Nephron (organoid): ENCODE measurements around the gene CTNNB1.

Source experiments
- H3K27ac Mint-ChIP-seq, 3 experiments: 2 replicates each; pipeline ENCODE4 v1.8.0; 2020; ENCODE audit warnings: mixed read lengths in 3 of 3, mild to moderate bottlenecking in 2 of 3, moderate library complexity in 1 of 3
- H3K27me3 Mint-ChIP-seq: 2 replicates; pipeline ENCODE4 v1.8.0; 2021; ENCODE audit warnings: low read depth, mild to moderate bottlenecking, moderate library complexity, mixed read lengths
- H3K36me3 Mint-ChIP-seq: 2 replicates; pipeline ENCODE4 v1.8.0; 2020; ENCODE audit warnings: low read depth, mixed read lengths
- H3K4me1 Mint-ChIP-seq: 2 replicates; pipeline ENCODE4 v1.8.0; 2020; ENCODE audit warnings: mixed read lengths
- H3K4me3 Mint-ChIP-seq, 3 experiments: 2 replicates each; pipeline ENCODE4 v1.8.0; 2020; ENCODE audit warnings: mild to moderate bottlenecking in 3 of 3, mixed read lengths in 3 of 3, moderate library complexity in 2 of 3
- H3K9me3 Mint-ChIP-seq: 2 replicates; pipeline ENCODE4 v1.8.0; 2020; ENCODE audit warnings: mixed read lengths
- TF ChIP-seq, protein P1 (sequence below), 3 experiments: fragments of 200-600 bp; sonication (generic); IDR thresholded peaks; one replicate each; pipeline ENCODE4 v1.5.0; 2021; ENCODE audit warnings: antibody characterized with exemption in 3 of 3; ENCODE audit not compliant: unreplicated experiment in 3 of 3

CTNNB1 gene

DNA sequence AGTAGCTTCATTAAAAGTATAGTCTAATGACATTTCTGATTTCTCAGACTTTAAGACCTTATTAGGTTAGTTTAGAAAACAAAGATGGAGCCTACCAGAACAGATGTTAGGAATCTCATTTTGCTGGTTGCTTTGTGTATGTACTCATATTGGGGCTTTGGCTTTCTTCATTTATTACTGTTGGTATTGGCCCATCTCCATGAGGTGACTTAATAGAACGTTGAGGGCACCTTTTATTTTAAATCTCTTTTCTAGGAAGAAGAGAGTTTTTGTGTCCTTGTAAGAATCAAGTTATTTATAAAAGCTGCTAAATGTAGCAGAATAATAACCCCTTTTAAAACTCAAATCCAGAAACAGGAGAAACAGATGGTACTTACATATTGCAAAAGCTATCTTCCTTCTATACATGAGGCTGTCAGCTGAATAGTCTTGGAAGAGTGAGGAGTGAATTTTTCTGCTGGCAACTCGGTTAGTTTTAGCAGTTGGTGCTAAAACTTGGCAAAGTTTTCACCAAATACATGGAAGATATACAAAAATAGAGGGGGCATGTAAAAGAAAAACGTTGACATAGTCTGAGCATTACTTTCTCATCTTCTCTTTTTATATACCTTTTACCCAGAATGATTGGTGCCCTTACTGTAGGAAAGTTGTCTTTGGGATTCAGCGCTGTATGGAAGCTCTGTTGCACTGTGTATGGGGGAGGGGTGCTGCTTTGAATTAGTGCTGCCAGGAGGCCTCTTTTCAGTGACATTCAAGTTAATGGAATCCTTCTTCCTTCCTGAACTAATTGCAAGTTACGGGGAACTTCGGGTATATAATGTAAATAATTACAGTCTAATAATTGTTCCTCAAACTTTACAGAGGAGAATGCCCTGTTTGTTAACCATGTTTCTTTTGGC lies 35.8 kb downstream of the CTNNB1 start:
- Mint-ChIP-seq H3K9me3 (no peaks in the 10 kb centered on the region), H3K4me1 (peaks cover 27% of the 10 kb centered on the region), H3K27ac (peak overlapping the region in 2 of 3 experiments; percentile 19 to 49), H3K4me3 (no peak overlapping the region), H3K36me3 (peaks cover 98% of the 10 kb centered on the region), H3K27me3 (no peaks in the 10 kb centered on the region)
- TF ChIP-seq, protein P1, sequence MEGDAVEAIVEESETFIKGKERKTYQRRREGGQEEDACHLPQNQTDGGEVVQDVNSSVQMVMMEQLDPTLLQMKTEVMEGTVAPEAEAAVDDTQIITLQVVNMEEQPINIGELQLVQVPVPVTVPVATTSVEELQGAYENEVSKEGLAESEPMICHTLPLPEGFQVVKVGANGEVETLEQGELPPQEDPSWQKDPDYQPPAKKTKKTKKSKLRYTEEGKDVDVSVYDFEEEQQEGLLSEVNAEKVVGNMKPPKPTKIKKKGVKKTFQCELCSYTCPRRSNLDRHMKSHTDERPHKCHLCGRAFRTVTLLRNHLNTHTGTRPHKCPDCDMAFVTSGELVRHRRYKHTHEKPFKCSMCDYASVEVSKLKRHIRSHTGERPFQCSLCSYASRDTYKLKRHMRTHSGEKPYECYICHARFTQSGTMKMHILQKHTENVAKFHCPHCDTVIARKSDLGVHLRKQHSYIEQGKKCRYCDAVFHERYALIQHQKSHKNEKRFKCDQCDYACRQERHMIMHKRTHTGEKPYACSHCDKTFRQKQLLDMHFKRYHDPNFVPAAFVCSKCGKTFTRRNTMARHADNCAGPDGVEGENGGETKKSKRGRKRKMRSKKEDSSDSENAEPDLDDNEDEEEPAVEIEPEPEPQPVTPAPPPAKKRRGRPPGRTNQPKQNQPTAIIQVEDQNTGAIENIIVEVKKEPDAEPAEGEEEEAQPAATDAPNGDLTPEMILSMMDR (IDR thresholded peaks at IDR 0.05; ENCODE audit: unreplicated experiment in 3 of 3) = no peak

DNA sequence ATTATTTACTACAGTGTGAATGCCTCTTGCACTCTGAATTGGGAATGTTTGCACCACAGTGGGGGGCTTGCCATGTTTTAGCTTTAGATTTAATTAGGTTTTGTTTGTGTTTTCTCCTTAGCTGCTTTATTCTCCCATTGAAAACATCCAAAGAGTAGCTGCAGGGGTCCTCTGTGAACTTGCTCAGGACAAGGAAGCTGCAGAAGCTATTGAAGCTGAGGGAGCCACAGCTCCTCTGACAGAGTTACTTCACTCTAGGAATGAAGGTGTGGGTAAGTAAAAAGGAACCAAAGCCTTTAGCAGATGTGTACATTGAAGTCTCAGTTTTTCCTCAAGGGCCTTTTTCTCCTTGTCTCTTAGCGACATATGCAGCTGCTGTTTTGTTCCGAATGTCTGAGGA lies 36.9 kb downstream of the CTNNB1 start:
- H3K36me3 Mint-ChIP-seq = peaks cover 97% of the 10 kb centered on the region
- H3K4me3 Mint-ChIP-seq = no peak overlapping the region
- H3K27ac Mint-ChIP-seq = peak overlapping the region in 1 of 3 experiments; percentile 53
- H3K27me3 Mint-ChIP-seq = no peaks in the 10 kb centered on the region
- H3K4me1 Mint-ChIP-seq = peaks cover 25% of the 10 kb centered on the region
- TF ChIP-seq, protein P1 (IDR thresholded peaks at IDR 0.05; ENCODE audit: unreplicated experiment in 3 of 3) = no peak
- no peaks in the 10 kb centered on the region for H3K9me3 Mint-ChIP-seq

DNA sequence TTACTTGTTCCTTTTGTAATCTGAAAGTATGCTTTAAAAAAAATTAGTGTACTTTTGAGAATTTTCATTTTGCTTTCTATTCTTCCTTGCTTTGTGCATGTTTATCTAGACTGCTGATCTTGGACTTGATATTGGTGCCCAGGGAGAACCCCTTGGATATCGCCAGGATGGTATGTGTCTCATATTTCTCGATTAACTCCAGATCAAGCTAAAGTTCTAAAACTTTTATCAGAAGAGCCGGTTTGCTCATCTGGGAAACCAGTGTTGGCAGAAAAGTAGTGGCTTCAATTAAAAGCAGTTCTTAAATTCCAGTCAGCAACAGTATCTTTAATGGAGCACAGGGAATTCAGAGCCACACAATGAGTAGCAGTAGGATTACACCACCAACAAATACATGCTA lies 38.6 kb downstream of the CTNNB1 start:
- TF ChIP-seq, protein P1 (IDR thresholded peaks at IDR 0.05; ENCODE audit: unreplicated experiment in 3 of 3) = no peak
- Mint-ChIP-seq H3K36me3 (peaks cover 95% of the 10 kb centered on the region), H3K9me3 (no peaks in the 10 kb centered on the region), H3K4me3 (no peak overlapping the region), H3K4me1 (peaks cover 36% of the 10 kb centered on the region), H3K27me3 (no peaks in the 10 kb centered on the region), H3K27ac (peak overlapping the region in 1 of 3 experiments; percentile 22)

DNA sequence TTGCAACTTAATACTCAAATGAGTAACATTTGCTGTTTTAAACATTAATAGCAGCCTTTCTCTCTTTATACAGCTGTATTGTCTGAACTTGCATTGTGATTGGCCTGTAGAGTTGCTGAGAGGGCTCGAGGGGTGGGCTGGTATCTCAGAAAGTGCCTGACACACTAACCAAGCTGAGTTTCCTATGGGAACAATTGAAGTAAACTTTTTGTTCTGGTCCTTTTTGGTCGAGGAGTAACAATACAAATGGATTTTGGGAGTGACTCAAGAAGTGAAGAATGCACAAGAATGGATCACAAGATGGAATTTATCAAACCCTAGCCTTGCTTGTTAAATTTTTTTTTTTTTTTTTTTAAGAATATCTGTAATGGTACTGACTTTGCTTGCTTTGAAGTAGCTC lies 40.3 kb downstream of the CTNNB1 start:
- Mint-ChIP-seq H3K27me3 (no peaks in the 10 kb centered on the region), H3K9me3 (no peaks in the 10 kb centered on the region), H3K4me3 (no peak overlapping the region), H3K4me1 (peaks cover 36% of the 10 kb centered on the region), H3K27ac (peak overlapping the region in 1 of 3 experiments; percentile 8), H3K36me3 (peaks cover 89% of the 10 kb centered on the region)
- TF ChIP-seq, protein P1 (IDR thresholded peaks at IDR 0.05; ENCODE audit: unreplicated experiment in 3 of 3) = no peak

DNA sequence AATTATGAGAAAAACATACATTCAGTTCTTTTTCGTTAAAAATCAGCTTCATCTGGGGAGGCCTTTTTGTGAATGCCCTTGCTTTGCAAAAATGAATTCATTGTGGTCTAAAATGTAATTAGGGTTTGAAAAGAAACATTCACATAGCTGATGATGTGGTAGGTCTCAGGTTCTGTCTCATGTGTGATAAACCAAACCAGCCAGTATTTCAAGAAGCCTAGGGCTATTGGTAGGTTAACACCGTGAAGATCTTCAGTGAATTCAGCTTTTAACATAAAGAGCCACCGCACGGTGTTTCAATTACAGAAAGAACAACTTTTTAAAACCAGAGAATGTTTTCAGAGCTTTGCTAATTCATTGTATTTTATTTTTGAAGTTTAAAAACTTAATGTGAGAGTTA lies 41.9 kb downstream of the CTNNB1 start:
- H3K9me3 Mint-ChIP-seq = no peaks in the 10 kb centered on the region
- no peak overlapping the region for H3K4me3 Mint-ChIP-seq
- TF ChIP-seq, protein P1 (IDR thresholded peaks at IDR 0.05; ENCODE audit: unreplicated experiment in 3 of 3) = no peak

More for the DNA sequence above, 41.9 kb downstream of the CTNNB1 start:
- Mint-ChIP-seq H3K27me3 (no peaks in the 10 kb centered on the region), H3K4me1 (peaks cover 28% of the 10 kb centered on the region), H3K36me3 (peaks cover 80% of the 10 kb centered on the region), H3K27ac (peak overlapping the region in 1 of 3 experiments; percentile 18)
